NOMO-1 treated with DMSO at 0.1 percent for 48 hours (cell line): Measurements from ENCODE around the gene NAALADL2.
"Not testable (repeated sequence)": the region's sequence is repeated elsewhere in the genome, so short reads cannot be mapped to it uniquely, and the experiment has no call there.

Experiments
- DNase-seq: peaks from one replicate; lab custom pipeline; 2025; ENCODE audit not compliant: unreplicated experiment; lab: John Stamatoyannopoulos, UW

NAALADL2 gene

GRCh38 chr3:175127075-175127662 is 268.0 kb downstream of the NAALADL2 start:
- no peak for DNase-seq

- no peak for DNase-seq
Measured at GRCh38 chr3:175129126-175129525, 270.0 kb downstream of the NAALADL2 start.

- no peak for DNase-seq
Measured at GRCh38 chr3:175129571-175129970, 270.4 kb downstream of the NAALADL2 start.

GRCh38 chr3:175131866-175132265 is 272.7 kb downstream of the NAALADL2 start:
- not testable (repeated sequence) for DNase-seq

GRCh38 chr3:175132706-175133105 is 273.6 kb downstream of the NAALADL2 start:
- DNase-seq, result not testable (repeated sequence)

- no peak for DNase-seq
Measured at GRCh38 chr3:175144368-175144767, 285.2 kb downstream of the NAALADL2 start.

GRCh38 chr3:175146258-175146657 is 287.1 kb downstream of the NAALADL2 start:
- no peak for DNase-seq

- DNase-seq, result no peak
Measured at GRCh38 chr3:175149675-175150074, 290.5 kb downstream of the NAALADL2 start.

GRCh38 chr3:175150812-175151401 is 291.8 kb downstream of the NAALADL2 start:
- no peak for DNase-seq

GRCh38 chr3:175153595-175153994 is 294.5 kb downstream of the NAALADL2 start:
- DNase-seq, result no peak

- no peak for DNase-seq
Measured at GRCh38 chr3:175155172-175155571, 296.0 kb downstream of the NAALADL2 start.

- DNase-seq, result no peak
Measured at GRCh38 chr3:175159202-175159601, 300.1 kb downstream of the NAALADL2 start.

GRCh38 chr3:175161291-175161690 is 302.2 kb downstream of the NAALADL2 start:
- DNase-seq, result no peak

- DNase-seq, result no peak
Measured at GRCh38 chr3:175163686-175164085, 304.6 kb downstream of the NAALADL2 start.

GRCh38 chr3:175173117-175173516 is 314.0 kb downstream of the NAALADL2 start:
- DNase-seq, result not testable (repeated sequence)

GRCh38 chr3:175176556-175176955 is 317.4 kb downstream of the NAALADL2 start:
- no peak for DNase-seq

- no peak for DNase-seq
Measured at GRCh38 chr3:175179055-175179454, 319.9 kb downstream of the NAALADL2 start.

- no peak for DNase-seq
Measured at GRCh38 chr3:175184392-175184791, 325.3 kb downstream of the NAALADL2 start.

- no peak for DNase-seq
Measured at GRCh38 chr3:175185903-175186302, 326.8 kb downstream of the NAALADL2 start.

GRCh38 chr3:175186511-175186910 is 327.4 kb downstream of the NAALADL2 start:
- DNase-seq, result no peak

- DNase-seq, result no peak
Measured at GRCh38 chr3:175187586-175187985, 328.5 kb downstream of the NAALADL2 start.

- no peak for DNase-seq
Measured at GRCh38 chr3:175192536-175192935, 333.4 kb downstream of the NAALADL2 start.
